Neuron (in vitro differentiated cells): ENCODE results near the gene SLC38A2.

Source experiments
- H2AFZ ChIP-seq: one replicate; pipeline ENCODE4 v1.6.1; 2013; ENCODE audit warnings: low read depth, mild to moderate bottlenecking, inconsistent platforms, low read length, moderate library complexity
- H3K27me3 ChIP-seq: one replicate; pipeline ENCODE4 v1.6.1; 2013; ENCODE audit warnings: low read length; ENCODE audit not compliant: insufficient read depth
- H3K36me3 ChIP-seq: one replicate; pipeline ENCODE4 v1.6.1; 2013; ENCODE audit warnings: low read length; ENCODE audit not compliant: insufficient read depth
- H3K4me1 ChIP-seq: one replicate; pipeline ENCODE4 v1.6.1; 2013; ENCODE audit warnings: low read length; ENCODE audit not compliant: insufficient read depth
- H3K4me3 ChIP-seq: 2 replicates; pipeline ENCODE4 v1.5.1; 2013; ENCODE audit warnings: mild to moderate bottlenecking, low read length, moderate library complexity
- H3K9me3 ChIP-seq: one replicate; pipeline ENCODE4 v1.6.1; 2013; ENCODE audit warnings: low read length

Gene SLC38A2

GRCh38 chr12:46359667-46360280, 12.8 kb downstream of the SLC38A2 start:
- H3K4me3 ChIP-seq, result no peak overlapping the region
- no peaks in the 10 kb centered on the region for H3K4me1 ChIP-seq
- H2AFZ ChIP-seq, result no peak overlapping the region
- peaks cover 59% of the 10 kb centered on the region for H3K36me3 ChIP-seq
- H3K27me3 ChIP-seq, result no peaks in the 10 kb centered on the region
- H3K9me3 ChIP-seq, result no peaks in the 10 kb centered on the region

GRCh38 chr12:46358791-46359666, 13.5 kb downstream of the SLC38A2 start:
- Histone ChIP-seq H3K4me1 (no peaks in the 10 kb centered on the region), H3K36me3 (peaks cover 51% of the 10 kb centered on the region), H3K9me3 (no peaks in the 10 kb centered on the region), H3K27me3 (no peaks in the 10 kb centered on the region), H2AFZ (no peak overlapping the region), H3K4me3 (no peak overlapping the region)

- Histone ChIP-seq H3K9me3 (no peaks in the 10 kb centered on the region), H3K4me3 (no peak overlapping the region), H2AFZ (no peak overlapping the region), H3K4me1 (no peaks in the 10 kb centered on the region), H3K36me3 (peaks cover 45% of the 10 kb centered on the region), H3K27me3 (peaks cover 2% of the 10 kb centered on the region)
Observed at GRCh38 chr12:46358325-46358700, 14.3 kb downstream of the SLC38A2 start.

- Histone ChIP-seq H3K9me3 (no peaks in the 10 kb centered on the region), H3K4me1 (no peaks in the 10 kb centered on the region), H3K4me3 (no peak overlapping the region), H2AFZ (no peak overlapping the region), H3K27me3 (peaks cover 4% of the 10 kb centered on the region), H3K36me3 (peaks cover 38% of the 10 kb centered on the region)
Observed at GRCh38 chr12:46357438-46358324, 14.9 kb downstream of the SLC38A2 start.

- H3K9me3 ChIP-seq, result no peaks in the 10 kb centered on the region
- no peaks in the 10 kb centered on the region for H3K4me1 ChIP-seq
- peaks cover 31% of the 10 kb centered on the region for H3K36me3 ChIP-seq
- H3K27me3 ChIP-seq, result peaks cover 7% of the 10 kb centered on the region
- no peak overlapping the region for H3K4me3 ChIP-seq
- H2AFZ ChIP-seq, result no peak overlapping the region
Observed at GRCh38 chr12:46356655-46357437, 15.7 kb downstream of the SLC38A2 start.

- Histone ChIP-seq H3K36me3 (peaks cover 10% of the 10 kb centered on the region), H3K4me1 (no peaks in the 10 kb centered on the region), H3K4me3 (no peak overlapping the region), H3K27me3 (peaks cover 7% of the 10 kb centered on the region), H3K9me3 (no peaks in the 10 kb centered on the region), H2AFZ (no peak overlapping the region)
Observed at GRCh38 chr12:46354802-46355199, 17.8 kb downstream of the SLC38A2 start.

- Histone ChIP-seq H2AFZ (no peak overlapping the region), H3K4me3 (no peak overlapping the region), H3K4me1 (no peaks in the 10 kb centered on the region), H3K27me3 (peaks cover 7% of the 10 kb centered on the region), H3K36me3 (peaks cover 5% of the 10 kb centered on the region), H3K9me3 (no peaks in the 10 kb centered on the region)
Observed at GRCh38 chr12:46354111-46354801, 18.3 kb downstream of the SLC38A2 start.

- peaks cover 7% of the 10 kb centered on the region for H3K27me3 ChIP-seq
- H3K4me1 ChIP-seq, result no peaks in the 10 kb centered on the region
- H3K9me3 ChIP-seq, result no peaks in the 10 kb centered on the region
- no peak overlapping the region for H3K4me3 ChIP-seq
- no peak overlapping the region for H2AFZ ChIP-seq
- no peaks in the 10 kb centered on the region for H3K36me3 ChIP-seq
Observed at GRCh38 chr12:46351886-46352650, 20.5 kb downstream of the SLC38A2 start.

GRCh38 chr12:46351138-46351537, 21.4 kb downstream of the SLC38A2 start:
- no peaks in the 10 kb centered on the region for H3K4me1 ChIP-seq
- H2AFZ ChIP-seq, result no peak overlapping the region
- H3K27me3 ChIP-seq, result peaks cover 7% of the 10 kb centered on the region
- H3K9me3 ChIP-seq, result no peaks in the 10 kb centered on the region
- no peaks in the 10 kb centered on the region for H3K36me3 ChIP-seq
- no peak overlapping the region for H3K4me3 ChIP-seq

- Histone ChIP-seq H2AFZ (no peak overlapping the region), H3K27me3 (peaks cover 7% of the 10 kb centered on the region), H3K4me3 (no peak overlapping the region), H3K4me1 (no peaks in the 10 kb centered on the region), H3K9me3 (no peaks in the 10 kb centered on the region), H3K36me3 (no peaks in the 10 kb centered on the region)
Observed at GRCh38 chr12:46349253-46349652, 23.3 kb downstream of the SLC38A2 start.

GRCh38 chr12:46343118-46343852, 29.3 kb downstream of the SLC38A2 start:
- no peak overlapping the region for H2AFZ ChIP-seq
- no peaks in the 10 kb centered on the region for H3K4me1 ChIP-seq
- no peak overlapping the region for H3K4me3 ChIP-seq
- H3K9me3 ChIP-seq, result no peaks in the 10 kb centered on the region
- H3K36me3 ChIP-seq, result no peaks in the 10 kb centered on the region
- no peaks in the 10 kb centered on the region for H3K27me3 ChIP-seq
